GM23338 (cell line): ENCODE measurements around the gene RASSF10. TPM values are rescaled to one million over a fixed set of nuclear protein-coding genes. Genes with fewer than 3 reads are reported as not detected.

Experiments used
- ATAC-seq: fragments of 200-7000 bp; cut with Tn5 transposase; 3 replicates; pipeline ENCODE4 v1.9.1; 2020
- DNase-seq: peaks from one replicate; pipeline ENCODE4 v3.0.0-alpha.2; 2015; ENCODE audit warnings: low spot score
- H2AFZ ChIP-seq: fragments of 200-600 bp; sonication (generic); 2 replicates; pipeline ENCODE4 v1.8.0; 2016; ENCODE audit warnings: antibody characterized with exemption, mild to moderate bottlenecking, moderate library complexity
- H3F3A ChIP-seq: fragments of 200-600 bp; sonication (generic); replicated peaks from 2 replicates; pipeline ENCODE4 v1.8.0; 2017; ENCODE audit warnings: antibody characterized with exemption, mixed run types, low read depth
- H3K27ac ChIP-seq: fragments of 200-600 bp; sonication (generic); 2 replicates; pipeline ENCODE4 v1.6.1; 2016; ENCODE audit warnings: low read depth
- H3K27me3 ChIP-seq: fragments of 200-600 bp; sonication (generic); 2 replicates; pipeline ENCODE4 v1.8.0; 2016; ENCODE audit warnings: mild to moderate bottlenecking, mixed run types, moderate library complexity; ENCODE audit not compliant: insufficient read depth
- H3K36me3 ChIP-seq: fragments of 200-600 bp; sonication (generic); 2 replicates; pipeline ENCODE4 v1.8.0; 2016; ENCODE audit warnings: mild to moderate bottlenecking; ENCODE audit not compliant: insufficient read depth
- H3K4me1 ChIP-seq: fragments of 200-600 bp; sonication (generic); 2 replicates; pipeline ENCODE4 v1.8.0; 2016; ENCODE audit warnings: mild to moderate bottlenecking, moderate library complexity; ENCODE audit not compliant: insufficient read depth
- H3K4me2 ChIP-seq: fragments of 200-600 bp; sonication (generic); 2 replicates; pipeline ENCODE4 v1.7.1; 2017; ENCODE audit warnings: mixed run types
- H3K4me3 ChIP-seq: fragments of 200-600 bp; sonication (generic); 2 replicates; pipeline ENCODE4 v1.6.1; 2016; ENCODE audit warnings: mixed run types
- H3K79me2 ChIP-seq: fragments of 200-600 bp; sonication (generic); replicated peaks from 2 replicates; pipeline ENCODE4 v1.8.0; 2017; ENCODE audit warnings: mild to moderate bottlenecking; ENCODE audit not compliant: insufficient read depth
- H3K9me2 ChIP-seq: fragments of 200-600 bp; sonication (generic); 2 replicates; pipeline ENCODE4 v1.8.0; 2017; ENCODE audit not compliant: insufficient read depth
- H4K20me1 ChIP-seq: fragments of 200-600 bp; sonication (generic); replicated peaks from 2 replicates; pipeline ENCODE4 v1.8.0; 2017; ENCODE audit warnings: mild to moderate bottlenecking; ENCODE audit not compliant: insufficient read depth
- H3K27ac Mint-ChIP-seq: 2 replicates; pipeline ENCODE4 v1.8.0; 2020; ENCODE audit warnings: inconsistent platforms, mild to moderate bottlenecking, moderate library complexity, mixed read lengths
- H3K27me3 Mint-ChIP-seq: 3 replicates; pipeline ENCODE4 v1.8.0; 2022; ENCODE audit warnings: low read depth, mild to moderate bottlenecking, moderate library complexity, mixed read lengths, inconsistent platforms; ENCODE audit not compliant: insufficient read depth, poor library complexity
- H3K36me3 Mint-ChIP-seq: 3 replicates; pipeline ENCODE4 v1.8.0; 2021; ENCODE audit warnings: low read depth, mild to moderate bottlenecking, inconsistent platforms, moderate library complexity, mixed read lengths
- H3K4me1 Mint-ChIP-seq: 3 replicates; pipeline ENCODE4 v1.8.0; 2020; ENCODE audit warnings: mild to moderate bottlenecking, inconsistent platforms, mixed read lengths
- H3K4me3 Mint-ChIP-seq: 3 replicates; pipeline ENCODE4 v1.8.0; 2021; ENCODE audit warnings: moderate library complexity, mild to moderate bottlenecking, inconsistent platforms, mixed read lengths
- H3K9me3 Mint-ChIP-seq: 3 replicates; pipeline ENCODE4 v1.8.0; 2020; ENCODE audit warnings: moderate library complexity, mild to moderate bottlenecking, inconsistent platforms, mixed read lengths
- CREB1 ChIP-seq: fragments of 250-450 bp; sonication (Bioruptor Pico); IDR thresholded peaks from 2 replicates; pipeline ENCODE4 v1.5.0; 2020; ENCODE audit warnings: low read depth, mild to moderate bottlenecking, moderate library complexity
- EZH2 ChIP-seq: fragments of 200-600 bp; sonication (generic); IDR thresholded peaks from one replicate; pipeline ENCODE4 v1.8.0; 2017; ENCODE audit warnings: antibody characterized with exemption, mild to moderate bottlenecking, low read depth; ENCODE audit not compliant: unreplicated experiment
- EZH2phosphoT487 ChIP-seq: fragments of 200-600 bp; sonication (generic); IDR thresholded peaks from one replicate; pipeline ENCODE4 v1.8.1; 2018; ENCODE audit warnings: antibody characterized with exemption; ENCODE audit not compliant: unreplicated experiment
- JUNB ChIP-seq: IDR thresholded peaks from one replicate; pipeline ENCODE4 v1.6.1; 2016; ENCODE audit warnings: antibody characterized with exemption; ENCODE audit not compliant: unreplicated experiment
- NANOG ChIP-seq: IDR thresholded peaks from 2 replicates; pipeline ENCODE4 v1.6.1; 2016; ENCODE audit warnings: antibody characterized with exemption, borderline replicate concordance
- POLR2AphosphoS5 ChIP-seq: IDR thresholded peaks from 2 replicates; pipeline ENCODE4 v1.6.1; 2016; ENCODE audit warnings: antibody characterized with exemption, low read depth
- REST ChIP-seq: IDR thresholded peaks from one replicate; pipeline ENCODE4 v1.6.1; 2018; ENCODE audit warnings: antibody characterized with exemption; ENCODE audit not compliant: unreplicated experiment
- STAT1 ChIP-seq: IDR thresholded peaks from one replicate; pipeline ENCODE4 v1.6.1; 2016; ENCODE audit warnings: antibody characterized with exemption; ENCODE audit not compliant: unreplicated experiment
- ZNF114 ChIP-seq: fragments of 250-450 bp; sonication (Bioruptor Pico); IDR thresholded peaks from 2 replicates; pipeline ENCODE4 v1.5.0; 2020; ENCODE audit warnings: mild to moderate bottlenecking, moderate library complexity
- ZNF331 ChIP-seq: fragments of 250-450 bp; sonication (Bioruptor Pico); IDR thresholded peaks from 2 replicates; pipeline ENCODE4 v1.5.0; 2020; ENCODE audit warnings: low read depth, mild to moderate bottlenecking, moderate library complexity
- polyA plus RNA-seq: library from polyadenylated mRNA; unstranded; fragments of >200 nt; fragmentation: Nextera tagmentation; extraction: Ambion mirVana; gene quantifications from 2 replicates; pipeline ENCODE4 v1.2.1, GENCODE V29; 2016
- total RNA-seq: library from RNA; depleted of rRNA; stranded (reverse); fragments of >200 nt; shearing (Covaris generic); gene quantifications from 2 replicates; pipeline ENCODE4 v1.2.3, GENCODE V29; 2014
- TF ChIP-seq, protein P1 (sequence below): IDR thresholded peaks from 2 replicates; pipeline ENCODE4 v1.6.1; 2016; ENCODE audit warnings: antibody characterized with exemption
- TF ChIP-seq, protein P2 (sequence below): fragments of 250-450 bp; sonication (Bioruptor Pico); IDR thresholded peaks from 2 replicates; pipeline ENCODE4 v1.5.0; 2020; ENCODE audit warnings: mild to moderate bottlenecking, moderate library complexity
- TF ChIP-seq, protein P3 (sequence below), 2 experiments: fragments of 200-600 bp in 1 of 2; sonication (generic) in 1 of 2; conservative IDR thresholded peaks; 2 replicates each; pipeline versions ENCODE4 v1.5.1 to v1.6.1; 2016 to 2017; ENCODE audit warnings: antibody characterized with exemption in 2 of 2, low read depth in 2 of 2, mild to moderate bottlenecking in 2 of 2, moderate library complexity in 1 of 2

The RASSF10 gene
- total and polyA plus RNA-seq, 2 experiments from 2014 or later: 0.13 to 1.8 TPM

DNA sequence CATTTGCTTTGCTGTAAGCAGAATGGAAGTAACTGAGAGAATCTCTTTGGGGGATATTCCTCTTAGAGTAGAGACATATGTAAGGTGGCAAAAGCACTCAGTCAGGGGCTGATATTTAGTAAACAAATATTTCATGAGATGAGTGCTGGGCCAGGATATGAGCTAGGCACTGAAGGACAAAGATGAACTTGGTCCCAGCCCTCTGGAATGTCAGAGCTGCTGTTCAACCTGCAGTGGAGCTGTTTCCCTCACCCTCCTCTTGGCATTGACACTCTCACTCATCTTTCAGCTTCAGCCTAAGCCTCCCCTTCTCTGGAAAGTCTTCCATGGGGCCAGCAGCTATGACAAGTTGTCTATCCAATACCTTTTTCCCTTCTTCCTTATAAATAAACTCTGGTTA lies 22.2 kb downstream of the RASSF10 start:
- ATAC-seq (no peak), DNase-seq (no peak)
- no peaks in the 10 kb centered on the region for H3K4me1 ChIP-seq
- H3K4me3 ChIP-seq: no peak overlapping the region
- H3K4me1 Mint-ChIP-seq: no peaks in the 10 kb centered on the region
- H3K27me3 Mint-ChIP-seq: no peaks in the 10 kb centered on the region
- H3K27ac Mint-ChIP-seq: no peak overlapping the region
- H3F3A ChIP-seq: no peaks in the 10 kb centered on the region
- H2AFZ ChIP-seq: no peak overlapping the region
- no peak overlapping the region for H3K4me3 Mint-ChIP-seq
- H4K20me1 ChIP-seq: no peaks in the 10 kb centered on the region
- TF ChIP-seq, protein P1, sequence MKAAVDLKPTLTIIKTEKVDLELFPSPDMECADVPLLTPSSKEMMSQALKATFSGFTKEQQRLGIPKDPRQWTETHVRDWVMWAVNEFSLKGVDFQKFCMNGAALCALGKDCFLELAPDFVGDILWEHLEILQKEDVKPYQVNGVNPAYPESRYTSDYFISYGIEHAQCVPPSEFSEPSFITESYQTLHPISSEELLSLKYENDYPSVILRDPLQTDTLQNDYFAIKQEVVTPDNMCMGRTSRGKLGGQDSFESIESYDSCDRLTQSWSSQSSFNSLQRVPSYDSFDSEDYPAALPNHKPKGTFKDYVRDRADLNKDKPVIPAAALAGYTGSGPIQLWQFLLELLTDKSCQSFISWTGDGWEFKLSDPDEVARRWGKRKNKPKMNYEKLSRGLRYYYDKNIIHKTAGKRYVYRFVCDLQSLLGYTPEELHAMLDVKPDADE: no peak
- no peak for TF ChIP-seq JUNB
- no peak for TF ChIP-seq EZH2phosphoT487
- no peak for TF ChIP-seq STAT1
- no peak for TF ChIP-seq EZH2
- no peak for TF ChIP-seq ZNF331 (CRISPR knock-in tag)
- TF ChIP-seq CREB1 (CRISPR knock-in tag): no peak
- no peak for TF ChIP-seq REST
- TF ChIP-seq NANOG: no peak
- TF ChIP-seq POLR2AphosphoS5: no peak
- TF ChIP-seq, protein P2, sequence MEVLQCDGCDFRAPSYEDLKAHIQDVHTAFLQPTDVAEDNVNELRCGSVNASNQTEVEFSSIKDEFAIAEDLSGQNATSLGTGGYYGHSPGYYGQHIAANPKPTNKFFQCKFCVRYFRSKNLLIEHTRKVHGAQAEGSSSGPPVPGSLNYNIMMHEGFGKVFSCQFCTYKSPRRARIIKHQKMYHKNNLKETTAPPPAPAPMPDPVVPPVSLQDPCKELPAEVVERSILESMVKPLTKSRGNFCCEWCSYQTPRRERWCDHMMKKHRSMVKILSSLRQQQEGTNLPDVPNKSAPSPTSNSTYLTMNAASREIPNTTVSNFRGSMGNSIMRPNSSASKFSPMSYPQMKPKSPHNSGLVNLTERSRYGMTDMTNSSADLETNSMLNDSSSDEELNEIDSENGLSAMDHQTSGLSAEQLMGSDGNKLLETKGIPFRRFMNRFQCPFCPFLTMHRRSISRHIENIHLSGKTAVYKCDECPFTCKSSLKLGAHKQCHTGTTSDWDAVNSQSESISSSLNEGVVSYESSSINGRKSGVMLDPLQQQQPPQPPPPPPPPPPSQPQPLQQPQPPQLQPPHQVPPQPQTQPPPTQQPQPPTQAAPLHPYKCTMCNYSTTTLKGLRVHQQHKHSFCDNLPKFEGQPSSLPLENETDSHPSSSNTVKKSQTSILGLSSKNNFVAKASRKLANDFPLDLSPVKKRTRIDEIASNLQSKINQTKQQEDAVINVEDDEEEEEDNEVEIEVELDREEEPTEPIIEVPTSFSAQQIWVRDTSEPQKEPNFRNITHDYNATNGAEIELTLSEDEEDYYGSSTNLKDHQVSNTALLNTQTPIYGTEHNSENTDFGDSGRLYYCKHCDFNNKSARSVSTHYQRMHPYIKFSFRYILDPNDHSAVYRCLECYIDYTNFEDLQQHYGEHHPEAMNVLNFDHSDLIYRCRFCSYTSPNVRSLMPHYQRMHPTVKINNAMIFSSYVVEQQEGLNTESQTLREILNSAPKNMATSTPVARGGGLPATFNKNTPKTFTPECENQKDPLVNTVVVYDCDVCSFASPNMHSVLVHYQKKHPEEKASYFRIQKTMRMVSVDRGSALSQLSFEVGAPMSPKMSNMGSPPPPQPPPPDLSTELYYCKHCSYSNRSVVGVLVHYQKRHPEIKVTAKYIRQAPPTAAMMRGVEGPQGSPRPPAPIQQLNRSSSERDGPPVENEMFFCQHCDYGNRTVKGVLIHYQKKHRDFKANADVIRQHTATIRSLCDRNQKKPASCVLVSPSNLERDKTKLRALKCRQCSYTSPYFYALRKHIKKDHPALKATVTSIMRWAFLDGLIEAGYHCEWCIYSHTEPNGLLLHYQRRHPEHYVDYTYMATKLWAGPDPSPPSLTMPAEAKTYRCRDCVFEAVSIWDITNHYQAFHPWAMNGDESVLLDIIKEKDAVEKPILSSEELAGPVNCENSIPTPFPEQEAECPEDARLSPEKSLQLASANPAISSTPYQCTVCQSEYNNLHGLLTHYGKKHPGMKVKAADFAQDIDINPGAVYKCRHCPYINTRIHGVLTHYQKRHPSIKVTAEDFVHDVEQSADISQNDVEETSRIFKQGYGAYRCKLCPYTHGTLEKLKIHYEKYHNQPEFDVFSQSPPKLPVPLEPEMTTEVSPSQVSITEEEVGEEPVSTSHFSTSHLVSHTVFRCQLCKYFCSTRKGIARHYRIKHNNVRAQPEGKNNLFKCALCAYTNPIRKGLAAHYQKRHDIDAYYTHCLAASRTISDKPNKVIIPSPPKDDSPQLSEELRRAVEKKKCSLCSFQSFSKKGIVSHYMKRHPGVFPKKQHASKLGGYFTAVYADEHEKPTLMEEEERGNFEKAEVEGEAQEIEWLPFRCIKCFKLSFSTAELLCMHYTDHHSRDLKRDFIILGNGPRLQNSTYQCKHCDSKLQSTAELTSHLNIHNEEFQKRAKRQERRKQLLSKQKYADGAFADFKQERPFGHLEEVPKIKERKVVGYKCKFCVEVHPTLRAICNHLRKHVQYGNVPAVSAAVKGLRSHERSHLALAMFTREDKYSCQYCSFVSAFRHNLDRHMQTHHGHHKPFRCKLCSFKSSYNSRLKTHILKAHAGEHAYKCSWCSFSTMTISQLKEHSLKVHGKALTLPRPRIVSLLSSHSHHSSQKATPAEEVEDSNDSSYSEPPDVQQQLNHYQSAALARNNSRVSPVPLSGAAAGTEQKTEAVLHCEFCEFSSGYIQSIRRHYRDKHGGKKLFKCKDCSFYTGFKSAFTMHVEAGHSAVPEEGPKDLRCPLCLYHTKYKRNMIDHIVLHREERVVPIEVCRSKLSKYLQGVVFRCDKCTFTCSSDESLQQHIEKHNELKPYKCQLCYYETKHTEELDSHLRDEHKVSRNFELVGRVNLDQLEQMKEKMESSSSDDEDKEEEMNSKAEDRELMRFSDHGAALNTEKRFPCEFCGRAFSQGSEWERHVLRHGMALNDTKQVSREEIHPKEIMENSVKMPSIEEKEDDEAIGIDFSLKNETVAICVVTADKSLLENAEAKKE (CRISPR knock-in tag): no peak
- TF ChIP-seq ZNF114 (CRISPR knock-in tag): no peak
- TF ChIP-seq, protein P3, sequence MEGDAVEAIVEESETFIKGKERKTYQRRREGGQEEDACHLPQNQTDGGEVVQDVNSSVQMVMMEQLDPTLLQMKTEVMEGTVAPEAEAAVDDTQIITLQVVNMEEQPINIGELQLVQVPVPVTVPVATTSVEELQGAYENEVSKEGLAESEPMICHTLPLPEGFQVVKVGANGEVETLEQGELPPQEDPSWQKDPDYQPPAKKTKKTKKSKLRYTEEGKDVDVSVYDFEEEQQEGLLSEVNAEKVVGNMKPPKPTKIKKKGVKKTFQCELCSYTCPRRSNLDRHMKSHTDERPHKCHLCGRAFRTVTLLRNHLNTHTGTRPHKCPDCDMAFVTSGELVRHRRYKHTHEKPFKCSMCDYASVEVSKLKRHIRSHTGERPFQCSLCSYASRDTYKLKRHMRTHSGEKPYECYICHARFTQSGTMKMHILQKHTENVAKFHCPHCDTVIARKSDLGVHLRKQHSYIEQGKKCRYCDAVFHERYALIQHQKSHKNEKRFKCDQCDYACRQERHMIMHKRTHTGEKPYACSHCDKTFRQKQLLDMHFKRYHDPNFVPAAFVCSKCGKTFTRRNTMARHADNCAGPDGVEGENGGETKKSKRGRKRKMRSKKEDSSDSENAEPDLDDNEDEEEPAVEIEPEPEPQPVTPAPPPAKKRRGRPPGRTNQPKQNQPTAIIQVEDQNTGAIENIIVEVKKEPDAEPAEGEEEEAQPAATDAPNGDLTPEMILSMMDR (conservative IDR thresholded peaks at IDR 0.05; ENCODE audit: low read depth in 2 of 2): no peak
- no peaks in the 10 kb centered on the region for H3K9me3 Mint-ChIP-seq
- no peaks in the 10 kb centered on the region for H3K79me2 ChIP-seq
- no peaks in the 10 kb centered on the region for H3K36me3 Mint-ChIP-seq
- no peaks in the 10 kb centered on the region; the same call in 1 of the 2 replicates for H3K9me2 ChIP-seq
- H3K36me3 ChIP-seq: no peaks in the 10 kb centered on the region
- H3K27ac ChIP-seq: no peak overlapping the region
- no peak overlapping the region for H3K4me2 ChIP-seq
- no peaks in the 10 kb centered on the region for H3K27me3 ChIP-seq
